Choroid plexus epithelial cell (primary cell): ENCODE data around the gene C16orf78.
A peak's percentile ranks its signal among the peaks of the same experiment; 100 is the strongest.

Experiments used
- DNase-seq: peaks from one replicate; pipeline ENCODE4 v3.0.0-alpha.2; 2010; ENCODE audit warnings: low read depth
- H3K4me3 ChIP-seq: 2 replicates; pipeline ENCODE4 v1.5.1; 2011; ENCODE audit warnings: low read depth, mild to moderate bottlenecking, control low read depth, low read length, moderate library complexity
- TF ChIP-seq, protein P1 (sequence below): conservative IDR thresholded peaks from 2 replicates; pipeline ENCODE4 v1.5.1; 2011; ENCODE audit warnings: low read depth, mild to moderate bottlenecking, control low read depth, inconsistent platforms, low read length, moderate library complexity

Gene C16orf78

DNA sequence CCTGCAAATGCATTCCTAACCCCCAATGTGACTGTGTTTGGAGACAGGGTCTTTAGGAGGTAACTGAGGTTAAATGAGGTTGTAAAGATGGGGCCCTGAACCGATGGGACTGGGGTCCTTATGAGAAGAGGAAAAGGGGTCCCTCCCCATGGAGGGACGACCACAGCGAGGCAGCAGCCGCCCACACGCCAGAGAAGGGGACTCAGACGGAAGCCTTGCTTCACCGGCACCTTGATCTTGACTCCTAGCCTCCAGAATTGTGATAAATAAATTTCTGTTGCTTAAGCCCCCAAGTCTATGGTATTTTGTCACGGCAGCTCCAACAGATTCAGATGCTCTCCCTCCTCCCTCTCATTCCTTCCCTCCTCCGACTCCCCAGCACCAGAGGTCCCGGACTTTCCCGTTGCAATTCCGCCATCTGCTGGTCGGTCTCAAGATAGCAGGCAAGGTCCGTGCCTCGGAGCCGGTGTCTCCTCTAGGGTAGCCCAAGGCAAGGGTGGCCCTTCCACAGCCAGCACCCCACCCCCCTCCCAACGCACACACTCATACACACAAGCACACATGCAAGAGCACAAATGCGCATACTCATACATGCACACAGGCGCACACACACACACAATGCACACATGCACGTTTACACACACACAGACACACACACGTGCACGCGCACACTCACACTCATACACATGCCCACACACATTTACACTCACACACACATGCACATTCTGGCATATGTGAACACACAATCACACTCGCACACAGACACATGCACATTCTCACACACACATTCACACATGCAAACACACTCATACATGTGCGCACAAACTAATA lies 23.1 kb upstream of the C16orf78 start:
- DNase-seq = peak; percentile 58
- TF ChIP-seq, protein P1, sequence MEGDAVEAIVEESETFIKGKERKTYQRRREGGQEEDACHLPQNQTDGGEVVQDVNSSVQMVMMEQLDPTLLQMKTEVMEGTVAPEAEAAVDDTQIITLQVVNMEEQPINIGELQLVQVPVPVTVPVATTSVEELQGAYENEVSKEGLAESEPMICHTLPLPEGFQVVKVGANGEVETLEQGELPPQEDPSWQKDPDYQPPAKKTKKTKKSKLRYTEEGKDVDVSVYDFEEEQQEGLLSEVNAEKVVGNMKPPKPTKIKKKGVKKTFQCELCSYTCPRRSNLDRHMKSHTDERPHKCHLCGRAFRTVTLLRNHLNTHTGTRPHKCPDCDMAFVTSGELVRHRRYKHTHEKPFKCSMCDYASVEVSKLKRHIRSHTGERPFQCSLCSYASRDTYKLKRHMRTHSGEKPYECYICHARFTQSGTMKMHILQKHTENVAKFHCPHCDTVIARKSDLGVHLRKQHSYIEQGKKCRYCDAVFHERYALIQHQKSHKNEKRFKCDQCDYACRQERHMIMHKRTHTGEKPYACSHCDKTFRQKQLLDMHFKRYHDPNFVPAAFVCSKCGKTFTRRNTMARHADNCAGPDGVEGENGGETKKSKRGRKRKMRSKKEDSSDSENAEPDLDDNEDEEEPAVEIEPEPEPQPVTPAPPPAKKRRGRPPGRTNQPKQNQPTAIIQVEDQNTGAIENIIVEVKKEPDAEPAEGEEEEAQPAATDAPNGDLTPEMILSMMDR = peak; percentile 91
- no peak overlapping the region for H3K4me3 ChIP-seq

DNA sequence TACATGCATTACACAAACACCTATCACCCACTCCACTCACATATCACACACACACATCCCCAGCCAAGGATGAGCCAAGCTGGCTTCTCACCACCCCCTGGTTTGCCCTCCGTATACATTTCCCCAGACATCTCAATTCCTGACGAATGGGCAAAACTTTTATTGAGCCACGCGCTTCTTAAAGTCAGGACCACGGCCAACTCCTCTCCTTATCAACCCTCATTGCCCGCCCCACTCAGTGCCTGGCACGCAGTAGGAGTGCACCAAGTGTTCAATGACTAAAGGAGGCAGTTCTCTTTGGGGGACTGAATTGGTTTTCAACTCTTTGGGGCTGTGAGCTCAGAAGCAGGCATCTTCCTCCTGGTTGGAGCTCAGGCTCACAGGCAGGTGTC lies 22.5 kb upstream of the C16orf78 start:
- DNase-seq = peak; percentile 1
- TF ChIP-seq, protein P1 = no peak
- H3K4me3 ChIP-seq = no peak overlapping the region

DNA sequence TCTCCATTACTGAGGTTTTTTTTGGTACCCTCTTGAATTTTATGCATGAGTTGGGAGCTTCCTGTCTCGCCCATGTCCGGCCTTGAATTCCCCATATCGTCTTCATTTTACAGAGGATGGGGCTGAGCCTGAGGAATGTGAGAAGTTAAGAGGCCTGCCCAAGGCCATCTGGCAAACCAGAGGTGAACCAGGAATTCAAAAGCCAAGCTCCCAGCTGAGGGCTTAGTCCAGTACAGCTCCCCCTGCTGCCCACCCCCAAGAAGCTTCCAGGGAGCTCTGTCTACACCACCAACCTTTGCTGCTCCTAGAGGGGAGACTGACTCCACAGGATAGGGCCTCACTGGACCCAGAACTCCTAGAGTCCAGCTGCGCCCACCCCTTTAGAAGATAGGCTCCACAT lies 20.7 kb upstream of the C16orf78 start:
- no peak overlapping the region for H3K4me3 ChIP-seq
- peak; percentile 14 for DNase-seq
- TF ChIP-seq, protein P1 = peak; percentile 44

DNA sequence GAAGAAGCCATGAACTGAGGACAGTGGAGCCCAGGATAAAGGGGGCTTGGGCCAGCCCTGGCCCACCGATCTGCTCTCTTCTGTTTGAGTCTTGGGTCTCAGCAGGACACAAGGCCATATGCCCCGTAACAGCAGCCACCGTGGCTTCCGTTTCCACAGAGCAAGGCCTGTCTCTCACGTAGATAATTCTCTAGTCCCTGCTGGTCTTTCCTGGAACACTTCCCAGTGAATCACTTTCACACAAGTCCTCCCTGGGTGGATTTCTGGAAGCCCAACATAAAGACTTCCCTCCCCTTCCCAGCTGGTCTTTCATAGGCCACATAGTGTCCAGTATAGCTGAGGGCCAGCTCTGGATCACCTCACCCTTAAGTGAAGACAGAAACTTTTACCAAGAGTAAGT lies 19.9 kb upstream of the C16orf78 start:
- peak; percentile 1 for DNase-seq
- H3K4me3 ChIP-seq = no peak overlapping the region
- TF ChIP-seq, protein P1 = no peak

DNA sequence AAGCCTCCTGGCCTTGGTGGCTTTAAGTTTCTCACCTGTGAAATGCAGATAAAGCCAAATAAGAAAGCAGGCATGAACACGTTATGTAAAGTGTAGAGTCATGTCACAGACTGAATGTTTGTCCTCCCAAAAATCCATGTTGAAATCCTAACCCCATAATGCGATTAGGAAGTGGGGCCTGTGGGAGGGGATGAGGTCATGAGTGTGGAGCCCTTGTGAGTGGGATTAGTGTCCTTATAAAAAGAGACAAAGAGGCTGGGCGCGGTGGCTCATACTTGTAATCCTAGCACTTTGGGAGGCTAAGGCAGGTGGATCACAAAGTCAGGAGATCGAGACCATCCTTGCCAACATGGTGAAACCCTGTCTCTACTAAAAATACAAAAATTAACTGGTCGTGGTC lies 19.5 kb upstream of the C16orf78 start:
- H3K4me3 ChIP-seq = no peak overlapping the region
- TF ChIP-seq, protein P1 = no peak
- no peak for DNase-seq

DNA sequence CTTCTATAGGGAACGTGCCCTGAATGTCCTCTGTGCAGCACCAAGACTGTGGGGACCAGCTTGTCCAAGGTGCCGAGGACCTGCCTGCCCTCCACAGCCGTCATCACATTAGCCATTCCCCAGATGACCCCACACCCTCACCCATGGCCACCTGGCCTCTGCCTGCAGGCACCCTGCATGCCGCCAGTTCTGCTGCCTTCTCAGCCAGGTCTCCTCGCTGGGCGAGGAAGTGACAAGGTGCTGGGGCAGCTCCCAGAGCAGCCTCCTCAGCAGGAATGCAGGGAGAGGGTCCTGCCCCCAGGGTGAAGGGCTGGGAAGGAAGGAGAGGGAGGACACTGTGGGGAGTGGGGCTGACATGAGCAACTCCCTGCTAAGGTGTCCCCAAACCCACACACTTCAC lies 18.6 kb upstream of the C16orf78 start:
- TF ChIP-seq, protein P1 = no peak
- no peak for DNase-seq
- no peak overlapping the region for H3K4me3 ChIP-seq
